Middle frontal gyrus (tissue), 1 donor: Measurements from ENCODE around the gene ASB7.
"Not testable (repeated sequence)": the region's sequence is repeated elsewhere in the genome, so short reads cannot be mapped to it uniquely, and the experiment has no call there.

Source experiments
- DNase-seq: peaks from one replicate; pipeline ENCODE4 v3.0.0-alpha.2; 2015; ENCODE audit warnings: low spot score; ENCODE audit errors: extremely low spot score

The ASB7 gene

DNA sequence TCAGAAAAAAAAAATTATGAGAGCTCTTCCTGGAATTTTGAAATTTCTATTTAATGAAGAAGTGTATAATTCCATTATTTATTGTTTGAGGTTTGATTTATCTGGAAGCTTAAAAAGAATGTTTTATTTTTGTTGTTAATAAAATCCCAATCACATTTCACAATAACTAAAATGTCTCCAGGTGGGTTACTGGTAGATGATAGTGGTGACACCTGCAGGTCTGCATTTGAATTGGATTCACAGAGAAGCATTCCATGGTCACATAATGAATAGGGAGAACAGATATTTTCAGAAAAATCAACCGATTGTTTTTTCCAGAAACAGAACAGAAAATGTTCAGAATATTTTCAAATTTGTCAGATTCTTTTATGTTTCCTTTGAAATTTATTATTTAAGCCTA is 48.3 kb downstream of the ASB7 start:
- no peak for DNase-seq

- no peak for DNase-seq
These were observed 48.9 kb downstream of the ASB7 start for GRCh38 chr15:100651253-100651652.

DNA sequence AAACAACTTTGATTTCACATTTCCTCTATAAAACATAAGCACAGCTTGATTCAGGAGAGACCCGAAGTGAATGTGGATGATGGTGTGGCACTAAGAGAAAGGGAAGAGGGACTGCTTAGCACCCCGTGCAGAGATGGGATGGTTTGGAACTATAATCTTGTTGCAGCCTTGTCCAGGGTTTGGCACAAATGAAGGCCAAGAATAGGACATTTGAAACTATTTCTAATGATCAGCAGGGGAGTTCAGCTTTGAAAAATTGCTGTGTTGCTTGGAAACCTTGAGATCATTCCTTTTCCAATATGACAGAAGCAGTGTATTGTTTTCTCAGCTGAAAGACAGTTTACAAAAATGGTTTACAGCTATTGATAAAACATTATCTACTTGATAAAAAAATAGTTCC is 49.7 kb downstream of the ASB7 start:
- no peak for DNase-seq

DNA sequence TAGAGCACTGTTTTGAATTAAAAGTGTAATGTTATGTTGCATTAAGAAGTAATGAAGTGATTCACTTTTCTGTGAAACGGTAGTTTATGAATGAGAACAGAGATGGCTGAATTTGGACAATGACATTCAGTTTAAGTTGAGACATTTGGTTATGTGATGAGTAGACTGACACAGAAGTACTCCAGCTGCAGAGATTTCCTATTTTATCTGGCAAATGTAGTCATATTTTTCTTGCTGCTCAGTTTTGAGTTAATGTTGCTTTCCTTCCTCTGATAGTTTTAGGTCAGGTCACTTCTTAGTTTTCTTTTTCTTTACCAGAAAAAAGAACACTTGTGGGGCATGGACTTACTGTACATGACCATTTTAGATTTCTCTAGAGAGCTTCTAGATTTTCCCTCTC is 51.2 kb downstream of the ASB7 start:
- no peak for DNase-seq

- no peak for DNase-seq
These were observed 56.5 kb downstream of the ASB7 start for GRCh38 chr15:100658895-100659294.

DNA sequence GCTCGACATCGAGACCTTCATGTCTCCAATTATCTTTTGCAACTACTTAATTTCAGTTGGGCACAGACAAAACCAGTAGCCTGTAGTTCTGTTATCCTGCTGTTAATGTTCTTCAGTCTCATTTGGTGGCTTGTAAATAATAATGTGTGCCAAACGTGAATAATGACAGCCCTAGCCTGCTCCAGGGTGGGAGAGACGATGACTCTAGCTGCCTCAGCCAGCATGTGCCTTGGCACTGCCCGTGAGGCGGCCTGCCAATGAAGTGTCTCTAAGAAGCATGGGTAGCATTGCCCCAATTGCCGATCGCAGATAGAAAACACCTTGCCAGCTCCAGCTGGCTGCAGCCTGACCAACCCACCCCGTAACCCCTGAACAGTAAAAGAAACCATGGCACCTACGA is 58.8 kb downstream of the ASB7 start:
- DNase-seq = no peak

DNA sequence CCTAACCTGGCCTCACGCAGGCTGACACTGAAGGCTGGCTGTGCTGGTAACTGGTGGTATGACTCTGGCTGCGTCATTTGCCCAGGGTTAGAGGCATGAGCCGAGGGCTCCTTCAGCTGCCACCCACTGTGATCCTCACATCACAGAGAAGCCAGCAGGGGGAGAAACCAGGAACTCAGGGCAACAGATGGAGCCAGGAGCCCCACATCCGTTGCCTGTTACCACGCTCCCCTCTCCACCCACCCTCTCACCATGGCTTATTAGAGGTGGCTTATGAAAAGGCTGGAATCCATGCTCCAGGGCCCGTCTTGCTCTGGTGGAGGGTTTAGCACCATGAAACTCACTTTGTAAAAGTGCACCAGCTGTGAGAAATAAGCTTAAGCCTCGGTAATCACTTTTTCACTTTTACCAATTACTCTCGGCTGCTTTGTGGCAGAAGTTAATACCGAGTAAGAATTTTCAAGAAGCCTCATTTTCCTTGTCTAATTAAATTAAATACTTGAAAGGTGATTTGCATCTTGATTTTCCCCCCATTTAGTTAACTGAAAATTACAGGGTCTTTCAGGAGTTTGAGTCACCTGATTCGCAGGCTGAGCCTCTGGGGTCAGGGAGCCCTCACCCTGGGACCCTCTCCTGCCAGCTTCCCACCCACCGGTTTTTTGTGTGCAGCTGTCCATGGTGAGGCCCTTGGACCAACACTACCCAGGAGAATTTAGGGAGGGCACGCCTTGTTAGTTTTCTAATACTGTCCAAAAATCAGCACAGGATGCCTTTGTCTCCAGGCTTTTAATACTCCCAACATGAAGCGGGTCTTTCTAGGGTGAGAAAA is 60.9 kb downstream of the ASB7 start:
- DNase-seq = no peak

- no peak for DNase-seq
These were observed 61.5 kb downstream of the ASB7 start for GRCh38 chr15:100663915-100664281.

DNA sequence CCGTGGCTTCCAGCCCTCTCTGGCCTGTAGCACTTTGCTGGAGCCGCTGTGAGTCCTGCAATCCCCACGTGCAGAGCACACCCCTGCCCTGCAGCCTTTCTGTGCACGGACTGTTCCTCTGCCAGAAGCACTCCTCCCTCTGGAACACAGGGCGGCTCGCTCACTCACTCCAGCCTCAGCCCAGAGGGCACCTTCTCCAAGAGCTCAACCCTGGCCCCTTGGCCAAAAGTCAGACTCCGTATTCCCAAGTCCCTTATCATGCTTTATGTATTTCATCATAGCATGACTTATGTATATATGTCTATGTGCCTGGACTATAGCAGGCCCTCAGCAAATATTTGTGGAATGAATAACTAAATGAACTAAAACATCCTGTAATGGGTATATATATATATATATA is 63.2 kb downstream of the ASB7 start:
- no peak for DNase-seq

DNA sequence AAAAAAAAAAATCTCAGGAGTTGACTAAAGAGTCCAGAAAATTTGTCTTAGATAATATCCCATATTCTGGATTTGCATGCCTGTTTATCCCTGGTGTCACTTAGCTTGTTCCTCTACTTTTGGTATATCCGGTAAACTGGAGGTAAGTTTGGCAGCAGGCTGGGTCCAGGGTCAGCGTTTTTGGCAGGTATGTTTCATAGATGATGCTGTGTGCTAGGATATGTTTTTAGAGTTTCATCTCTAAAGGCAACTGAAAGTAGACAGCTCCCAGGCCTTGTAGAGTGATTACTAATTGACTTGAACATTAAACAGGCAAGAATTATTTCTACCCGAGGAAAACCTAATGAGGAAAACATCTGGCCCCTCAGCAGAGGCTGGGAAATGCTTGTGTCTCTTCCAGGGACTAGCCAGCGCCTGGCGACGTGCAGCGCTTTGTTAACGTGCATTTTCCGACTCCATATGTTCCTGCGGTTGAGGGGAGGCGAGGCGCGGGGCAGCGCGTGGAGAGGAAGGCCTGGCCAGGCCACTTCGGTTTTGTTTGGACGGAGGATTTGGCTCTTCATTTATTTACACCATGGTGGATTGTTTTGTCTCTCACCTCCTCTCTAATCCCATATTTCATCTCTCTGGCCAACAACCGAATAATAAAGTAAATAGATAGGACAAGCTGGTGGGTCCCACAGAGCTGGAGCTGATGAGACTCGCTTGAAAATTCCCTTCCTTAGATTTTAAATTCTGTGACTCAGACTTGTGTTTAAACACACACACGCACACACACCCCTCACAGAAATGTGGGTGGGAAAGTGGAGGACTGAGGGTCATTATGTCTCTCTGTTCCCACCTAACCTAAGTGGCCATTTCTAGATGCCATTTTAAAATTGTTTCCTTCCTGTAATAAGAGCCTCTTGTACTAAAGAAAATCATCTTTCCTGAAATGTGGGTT is 65.3 kb downstream of the ASB7 start:
- no peak for DNase-seq

GRCh38 chr15:100668348-100668745 is 66.0 kb downstream of the ASB7 start:
- DNase-seq = no peak

GRCh38 chr15:100669260-100669659 is 66.9 kb downstream of the ASB7 start:
- DNase-seq = no peak

GRCh38 chr15:100670505-100671021 is 68.2 kb downstream of the ASB7 start:
- no peak for DNase-seq

DNA sequence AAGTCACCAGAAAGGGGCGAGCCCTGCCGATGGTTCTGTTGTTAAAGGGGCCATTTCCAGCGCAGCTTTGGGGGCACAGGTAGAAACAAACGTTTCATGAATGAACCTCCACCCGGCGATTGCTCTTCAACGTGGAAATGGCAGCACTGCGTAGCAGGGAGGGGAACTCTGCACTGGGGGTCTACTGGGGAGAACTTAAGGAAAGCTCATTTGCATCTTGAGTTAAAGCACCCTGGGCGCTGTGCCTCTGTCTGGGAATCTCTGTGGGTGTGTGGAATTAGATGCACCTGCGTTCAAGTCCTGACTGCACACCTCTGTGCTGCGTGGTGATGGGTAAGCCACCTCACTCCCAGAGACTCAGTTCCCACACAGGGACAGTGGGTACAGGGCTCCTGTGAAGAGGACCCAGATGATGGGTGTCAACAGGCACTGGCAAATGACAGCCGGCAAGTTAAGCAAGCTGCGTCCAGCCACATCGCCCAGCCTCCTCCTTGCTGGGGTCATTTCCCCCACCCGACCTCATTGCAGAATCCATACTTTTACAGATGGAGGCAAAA is 68.8 kb downstream of the ASB7 start:
- no peak for DNase-seq

- DNase-seq = no peak
These were observed 69.6 kb downstream of the ASB7 start for GRCh38 chr15:100671858-100672543.

DNA sequence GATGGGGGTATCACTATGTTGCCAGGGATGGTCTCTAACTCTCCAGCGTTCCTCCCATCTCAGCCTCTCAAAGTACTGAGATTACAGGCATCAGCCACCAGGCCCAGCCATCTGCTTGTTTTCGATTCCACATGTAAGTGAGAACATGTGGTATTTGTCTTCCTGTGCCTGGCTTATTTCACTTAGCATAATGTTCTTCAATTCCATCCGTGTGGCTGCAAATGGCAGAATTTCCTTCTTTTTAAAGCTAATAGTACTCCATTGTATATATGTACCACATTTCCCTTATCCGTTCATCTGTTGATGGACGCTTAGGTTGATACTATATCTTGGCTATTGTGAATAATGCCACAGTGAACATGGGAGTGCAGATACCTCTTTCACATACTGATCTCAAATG is 70.6 kb downstream of the ASB7 start:
- no peak for DNase-seq

- not testable (repeated sequence) for DNase-seq
These were observed 76.8 kb downstream of the ASB7 start for GRCh38 chr15:100679151-100679550.

- no peak for DNase-seq
These were observed 78.3 kb downstream of the ASB7 start for GRCh38 chr15:100680726-100681125.

- no peak for DNase-seq
These were observed 79.0 kb downstream of the ASB7 start for GRCh38 chr15:100681335-100681746.

DNA sequence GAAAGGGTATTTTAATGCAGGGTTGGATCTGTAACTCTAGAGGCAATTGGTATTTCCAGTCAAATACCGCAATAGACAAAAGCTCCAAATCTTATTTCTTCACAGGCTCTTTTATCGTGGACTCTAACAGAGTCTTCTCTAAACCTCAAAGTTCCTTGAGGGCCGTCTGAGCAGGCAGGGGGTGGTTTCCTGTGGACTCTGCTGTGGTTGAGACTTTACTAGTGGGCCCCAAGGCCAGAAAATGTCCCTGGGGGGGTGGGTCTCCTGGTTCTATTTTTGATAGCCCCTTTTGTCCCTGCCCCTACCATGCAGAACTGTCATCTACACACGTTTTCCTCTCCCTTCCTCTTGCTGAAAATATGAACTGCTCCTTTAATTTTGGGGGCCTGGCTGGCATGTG is 80.1 kb downstream of the ASB7 start:
- no peak for DNase-seq

DNA sequence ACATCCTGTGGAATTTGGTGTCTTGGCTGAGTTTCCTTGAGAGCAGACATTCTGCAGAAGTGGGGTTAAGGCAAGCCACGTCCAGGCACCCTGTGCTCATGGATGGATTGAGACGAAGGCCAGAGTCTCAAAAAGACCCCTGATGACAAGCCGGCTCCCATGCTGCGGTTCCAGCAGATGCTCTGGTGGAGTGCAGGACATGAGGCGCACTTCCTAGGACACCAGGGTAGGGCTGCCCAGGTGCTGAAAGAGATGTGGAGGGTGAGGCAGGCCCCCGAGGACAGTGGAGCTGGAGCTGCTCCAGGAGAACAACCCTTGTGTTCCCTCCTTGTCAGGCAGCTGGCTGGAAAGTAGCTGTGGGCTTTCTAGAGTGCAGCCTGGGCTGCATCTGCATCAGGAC is 81.0 kb downstream of the ASB7 start:
- no peak for DNase-seq
